Neural progenitor cell (in vitro differentiated cells): Measurements from ENCODE around the gene APIP.

Experiments
- EZH2phosphoT487 ChIP-seq: fragments of 200-600 bp; sonication (generic); IDR thresholded peaks from 2 replicates; pipeline ENCODE4 v1.6.1; 2017; ENCODE audit warnings: antibody characterized with exemption
- TF ChIP-seq, protein P1 (sequence below): fragments of 200-600 bp; sonication (generic); IDR thresholded peaks from 2 replicates; pipeline ENCODE4 v1.5.1; 2017; ENCODE audit warnings: antibody characterized with exemption, mild to moderate bottlenecking

GRCh38 chr11:34850334-34850733, 65.8 kb downstream of the APIP start:
- TF ChIP-seq, protein P1, sequence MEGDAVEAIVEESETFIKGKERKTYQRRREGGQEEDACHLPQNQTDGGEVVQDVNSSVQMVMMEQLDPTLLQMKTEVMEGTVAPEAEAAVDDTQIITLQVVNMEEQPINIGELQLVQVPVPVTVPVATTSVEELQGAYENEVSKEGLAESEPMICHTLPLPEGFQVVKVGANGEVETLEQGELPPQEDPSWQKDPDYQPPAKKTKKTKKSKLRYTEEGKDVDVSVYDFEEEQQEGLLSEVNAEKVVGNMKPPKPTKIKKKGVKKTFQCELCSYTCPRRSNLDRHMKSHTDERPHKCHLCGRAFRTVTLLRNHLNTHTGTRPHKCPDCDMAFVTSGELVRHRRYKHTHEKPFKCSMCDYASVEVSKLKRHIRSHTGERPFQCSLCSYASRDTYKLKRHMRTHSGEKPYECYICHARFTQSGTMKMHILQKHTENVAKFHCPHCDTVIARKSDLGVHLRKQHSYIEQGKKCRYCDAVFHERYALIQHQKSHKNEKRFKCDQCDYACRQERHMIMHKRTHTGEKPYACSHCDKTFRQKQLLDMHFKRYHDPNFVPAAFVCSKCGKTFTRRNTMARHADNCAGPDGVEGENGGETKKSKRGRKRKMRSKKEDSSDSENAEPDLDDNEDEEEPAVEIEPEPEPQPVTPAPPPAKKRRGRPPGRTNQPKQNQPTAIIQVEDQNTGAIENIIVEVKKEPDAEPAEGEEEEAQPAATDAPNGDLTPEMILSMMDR = no peak
- no peak for TF ChIP-seq EZH2phosphoT487
